HepG2 (cell line): Measurements from ENCODE around the gene SUSD3. TPM values are rescaled to one million over a fixed set of nuclear protein-coding genes. Genes with fewer than 3 reads are reported as not detected.

Experiments used
- ATAC-seq: fragments of 200-7000 bp; cut with Tn5 transposase; 3 replicates; pipeline ENCODE4 v1.9.1; 2020; ENCODE audit warnings: mild to moderate bottlenecking, moderate library complexity
- BruUV-seq: library from RNA; stranded (reverse); fragments of 400-500 nt; replicated peaks from 2 replicates; lab custom pipeline; 2021; lab: Mats Ljungman, UMichigan
- CTCF ChIA-PET: fragments of 300-600 bp; formaldehyde crosslinking; extraction: SDS; loops from one replicate; lab custom pipeline; 2021; ENCODE audit warnings: low total read pairs, inconsistent platforms, low intra/inter-chr PET ratio; lab: Yijun Ruan, JAX
- POLR2A ChIA-PET: fragments of 350-600 bp; sonication (Branson Sonifier 250); formaldehyde crosslinking; loops from one replicate; lab custom pipeline; 2020; ENCODE audit warnings: antibody characterized with exemption, inconsistent platforms; lab: Yijun Ruan, JAX
- DNase-seq: peaks from one replicate; pipeline ENCODE4 v3.0.0-alpha.2; 2015; ENCODE audit warnings: low spot score
- FAIRE-seq: peaks from 3 replicates; lab custom pipeline; 2011; peaks lifted over from hg19 to GRCh38; lab: Jason Lieb, UNC
- H2AFZ ChIP-seq: one replicate; pipeline ENCODE4 v1.6.1; 2011; ENCODE audit warnings: low read length, inconsistent platforms
- H3K27ac ChIP-seq: fragments of 300-600 bp; 3 replicates; pipeline ENCODE4 v1.8.0; 2011; ENCODE audit warnings: mixed run types, mild to moderate bottlenecking, mixed read lengths, low read length, inconsistent platforms; ENCODE audit not compliant: insufficient read depth; ENCODE audit errors: extremely low read length
- H3K27me3 ChIP-seq, 2 experiments: fragments of 200-600 bp in 1 of 2; 2 replicates in 1 of 2; 3 replicates in 1 of 2; pipeline versions ENCODE4 v1.6.0 to v1.8.0; 2011; ENCODE audit warnings: low read length in 2 of 2, mild to moderate bottlenecking in 2 of 2, moderate library complexity in 2 of 2, inconsistent platforms in 1 of 2; ENCODE audit not compliant: insufficient read depth in 2 of 2, control insufficient read depth in 1 of 2
- H3K36me3 ChIP-seq, 2 experiments: fragments of 200-600 bp in 1 of 2; replicated peaks in 1 of 2; 2 replicates in 1 of 2; 3 replicates in 1 of 2; pipeline versions ENCODE4 v1.5.1 to v1.8.0; 2011; ENCODE audit warnings: low read length in 2 of 2, inconsistent platforms in 1 of 2; ENCODE audit not compliant: insufficient read depth in 2 of 2, control insufficient read depth in 1 of 2
- H3K4me1 ChIP-seq: 2 replicates; pipeline ENCODE4 v1.5.1; 2012; ENCODE audit warnings: low read length, inconsistent platforms; ENCODE audit not compliant: insufficient read depth
- H3K4me2 ChIP-seq: 2 replicates; pipeline ENCODE4 v1.6.0; 2011; ENCODE audit warnings: low read depth, low read length, inconsistent platforms
- H3K4me3 ChIP-seq, 3 experiments: fragments of 200-600 bp in 1 of 3; sonication (generic), shearing (Covaris generic) in 1 of 3; replicated peaks in 1 of 3; 2 replicates each; pipeline ENCODE4 v1.5.1; 2011 to 2016; ENCODE audit warnings: low read length in 3 of 3, inconsistent platforms in 2 of 3, low read depth in 2 of 3, mild to moderate bottlenecking in 2 of 3, control low read depth in 1 of 3, mixed read lengths in 1 of 3; ENCODE audit not compliant: insufficient read depth in 1 of 3
- H3K79me2 ChIP-seq: one replicate; pipeline ENCODE4 v1.6.1; 2011; ENCODE audit warnings: low read length, inconsistent platforms; ENCODE audit not compliant: insufficient read depth
- H3K9ac ChIP-seq: 2 replicates; pipeline ENCODE4 v1.6.0; 2011; ENCODE audit warnings: mild to moderate bottlenecking, low read depth, low read length, inconsistent platforms; ENCODE audit not compliant: insufficient read depth
- H3K9me3 ChIP-seq: 2 replicates; pipeline ENCODE4 v1.5.1; 2012; ENCODE audit warnings: mild to moderate bottlenecking, low read length
- H4K20me1 ChIP-seq: 2 replicates; pipeline ENCODE4 v1.6.0; 2011; ENCODE audit warnings: inconsistent platforms, mild to moderate bottlenecking, low read length, moderate library complexity; ENCODE audit not compliant: insufficient read depth
- ARNTL ChIP-seq: sonication (generic); formaldehyde crosslinking; IDR thresholded peaks from 2 replicates; pipeline ENCODE4 v1.4.0; 2020; ENCODE audit warnings: mild to moderate bottlenecking, missing genetic modification reagents
- KDM2A ChIP-seq: sonication (generic); formaldehyde crosslinking; IDR thresholded peaks from 2 replicates; pipeline ENCODE4 v1.4.0; 2020; ENCODE audit warnings: low read depth, missing genetic modification reagents, borderline replicate concordance
- SNAI1 ChIP-seq: sonication (generic); formaldehyde crosslinking; IDR thresholded peaks from 2 replicates; pipeline ENCODE4 v1.5.0; 2020; ENCODE audit warnings: mild to moderate bottlenecking, missing genetic modification reagents, borderline replicate concordance
- ZFP91 ChIP-seq: sonication (generic); formaldehyde crosslinking; IDR thresholded peaks from 2 replicates; pipeline ENCODE4 v1.9.0; 2022; ENCODE audit warnings: missing genetic modification reagents, mild to moderate bottlenecking, borderline replicate concordance
- ZNF263 ChIP-seq: sonication (generic); formaldehyde crosslinking; IDR thresholded peaks from 2 replicates; pipeline ENCODE4 v1.4.0; 2020; ENCODE audit warnings: missing genetic modification reagents
- ZNF784 ChIP-seq: sonication (generic); formaldehyde crosslinking; IDR thresholded peaks from 2 replicates; pipeline ENCODE4 v1.5.1; 2020; ENCODE audit warnings: missing genetic modification reagents, mild to moderate bottlenecking, borderline replicate concordance
- WGBS: methylation state at CpG from one replicate; pipeline ENCODE4 v1.1.6; 2017; ENCODE audit warnings: low lambda C conversion rate; 5-methylcytosine and 5-hydroxymethylcytosine counted together
- in situ Hi-C: cut with HindIII; loops from 2 replicates; pipeline ENCODE4 v1.10.0; 2017; ENCODE audit warnings: low pct_unique_long_range_greater_than_20kb; ENCODE audit not compliant: extremely low pct_ligation_motif_present
- intact Hi-C: fragments of 100-400 bp; cut with micrococcal nuclease; formaldehyde crosslinking; loops from one replicate; pipeline ENCODE4 v1.10.0; 2022; ENCODE audit not compliant: unreplicated experiment
- polyA plus RNA-seq, 8 experiments: library from polyadenylated mRNA; depleted of rRNA in 3 of 8; stranded (reverse) in 7 of 8; unstranded in 1 of 8; fragments of >200 nt; fragmentation: Illumina TruSeq in 4 of 8; extraction: Trizol in 4 of 8; gene quantifications; 2 replicates each; pipeline versions ENCODE4 v1.2.1 to v1.2.3, GENCODE V29; 2011 to 2016; ENCODE audit warnings: low read depth in 4 of 8, missing spikeins in 1 of 8, mixed read lengths in 1 of 8; ENCODE audit not compliant: insufficient read depth in 1 of 8
- total RNA-seq, 5 experiments: library from RNA; depleted of rRNA; stranded (reverse); fragments of >200 nt; fragmentation: Illumina TruSeq; extraction: Trizol; gene quantifications; 2 replicates each; pipeline ENCODE4 v1.2.3, GENCODE V29; 2016; ENCODE audit warnings: low read depth in 1 of 5

Gene SUSD3
- total and polyA plus RNA-seq, 2 of the 13 experiments (the other 11 are each of a cell fraction or from before 2014, with no cell fraction given) = 7.0 to 9.1 TPM

- ChIA-PET CTCF (no interaction called here), POLR2A (interaction anchor here (2.3 to 3.4 kb wide), 2 partner anchors 26 to 40 kb away, joined by 9 to 21 read pairs; partner anchors contain the start of gene NINJ1)
- FAIRE-seq (no peak), ATAC-seq (no peak), DNase-seq (no peak)
- TF ChIP-seq ZNF784 (CRISPR knock-in tag) (no peak), ZNF263 (CRISPR knock-in tag) (peak; percentile 62; the same call in 1 of the 2 replicates)
- peak overlapping the region in 1 of 3 experiments; percentile 78; a peak in 1 of 6 replicates for H3K4me3 ChIP-seq
- in situ Hi-C loops (no loop called here), intact Hi-C loops (no loop called here)
- H4K20me1 ChIP-seq = no peaks in the 10 kb centered on the region; the same call in 1 of the 2 replicates
- H3K9ac ChIP-seq = no peak overlapping the region
- no TSS peak for BruUV-seq
- H3K4me2 ChIP-seq = peak overlapping the region; percentile 82
- no peak overlapping the region for H2AFZ ChIP-seq
- H3K36me3 ChIP-seq = no peaks in the 10 kb centered on the region
- peaks cover 14% of the 10 kb centered on the region for H3K79me2 ChIP-seq
- H3K4me1 ChIP-seq = peaks cover 78% of the 10 kb centered on the region
- H3K27me3 ChIP-seq = peaks cover 0 to 5% of the 10 kb centered on the region in 2 experiments; a peak in 1 of 5 replicates
- H3K27ac ChIP-seq = no peak overlapping the region
- WGBS = 72% methylated on average over 5 of the region's 7 CpGs
- H3K9me3 ChIP-seq = no peaks in the 10 kb centered on the region
Observed at GRCh38 chr9:93093877-93094657, 35.6 kb downstream of the SUSD3 start.

- Histone ChIP-seq H3K27me3 (no peaks in the 10 kb centered on the region; a peak in 1 of 5 replicates), H3K36me3 (no peaks in the 10 kb centered on the region), H4K20me1 (no peaks in the 10 kb centered on the region; the same call in 1 of the 2 replicates), H3K4me1 (peaks cover 78% of the 10 kb centered on the region), H3K9me3 (no peaks in the 10 kb centered on the region), H3K27ac (peak overlapping the region; percentile 73), H3K79me2 (peaks cover 18% of the 10 kb centered on the region), H3K4me2 (peak overlapping the region; percentile 82), H2AFZ (no peak overlapping the region), H3K9ac (peak overlapping the region; percentile 79), H3K4me3 (peak overlapping the region; percentile 61 to 80 (median 78))
- no peak for DNase-seq
- no peak for ATAC-seq
- in situ Hi-C loops (no loop called here), intact Hi-C loops (loop anchor here (1.0 kb wide), 1 partner anchor 32 kb away; no protein-coding TSS in a partner anchor)
- CTCF ChIA-PET = no interaction called here
- POLR2A ChIA-PET = interaction anchor here (1.0 to 3.4 kb wide), 7 partner anchors 11 to 62 kb away, joined by 3 to 21 read pairs (median 6); partner anchors contain the start of gene NINJ1
- 22% methylated on average over 11 of the region's 11 CpGs for WGBS
- FAIRE-seq = no peak
- BruUV-seq = TSS peak; percentile 96
- TF ChIP-seq SNAI1 (peak; percentile 9; the same call in 1 of the 2 replicates), KDM2A (CRISPR knock-in tag) (no peak), ARNTL (CRISPR knock-in tag) (0 out of 2 replicates have a peak, but pooled peaks have one; percentile 1), ZFP91 (0 out of 2 replicates have a peak, but pooled peaks have one; percentile 60)
Observed at GRCh38 chr9:93094658-93095204, 36.2 kb downstream of the SUSD3 start.
